Peyer's patch (tissue), 4 donors: Measurements from ENCODE around the gene TOM1L2. TPM values are rescaled to one million over a fixed set of nuclear protein-coding genes. Genes with fewer than 3 reads are reported as not detected.

Source experiments
- DNase-seq, 3 donors: peaks; one replicate each; pipeline ENCODE4 v3.0.0-alpha.2; 2017 to 2019
- H3K27ac ChIP-seq, 4 donors: fragments of 200-600 bp; sonication (generic); one replicate each; pipeline ENCODE4 v1.5.1; 2016 to 2019
- H3K27me3 ChIP-seq, 2 donors: fragments of 200-600 bp; sonication (generic); one replicate each; pipeline ENCODE4 v1.5.1; 2019
- H3K36me3 ChIP-seq, 3 donors: fragments of 200-600 bp; sonication (generic); one replicate each; pipeline ENCODE4 v1.5.1; 2016 to 2019
- H3K4me1 ChIP-seq, 4 donors: fragments of 200-600 bp; sonication (generic); one replicate each; pipeline ENCODE4 v1.5.1; 2016 to 2019
- H3K4me3 ChIP-seq, 4 donors: fragments of 200-600 bp; sonication (generic); 1 replicate in 3 of 4; 2 replicates in 1 of 4; pipeline ENCODE4 v1.5.1; 2016 to 2019; ENCODE audit warnings: mild to moderate bottlenecking in 1 of 4
- H3K9me3 ChIP-seq, 4 donors: fragments of 200-600 bp; sonication (generic); one replicate each; pipeline ENCODE4 v1.5.1; 2016 to 2019; ENCODE audit warnings: mild to moderate bottlenecking in 1 of 4
- CTCF ChIP-seq, 6 experiments: fragments of 450-650 bp in 4 of 6; fragments of 200-600 bp in 2 of 6; sonication (generic) in 1 of 6; IDR thresholded peaks; one replicate each; pipeline ENCODE4 v1.5.1; 2017 to 2019; ENCODE audit warnings: antibody characterized with exemption in 6 of 6, mild to moderate bottlenecking in 3 of 6, moderate library complexity in 1 of 6
- POLR2A ChIP-seq, 2 donors: fragments of 450-650 bp; IDR thresholded peaks; one replicate each; pipeline ENCODE4 v1.5.1; 2017; ENCODE audit warnings: antibody characterized with exemption in 2 of 2, mild to moderate bottlenecking in 2 of 2, moderate library complexity in 2 of 2
- total RNA-seq, 4 donors: library from RNA; depleted of rRNA; stranded (reverse); fragments of >200 nt; gene quantifications; one replicate each; pipeline ENCODE4 v1.1.0, GENCODE V29; 2016

TOM1L2 gene
- total RNA-seq, 4 donors from 2014 or later = 49.5 to 74.8 (median 62.7) TPM

GRCh38 chr17:17978481-17979424 is 6.6 kb upstream of the TOM1L2 start:
- H3K4me1 ChIP-seq = no peaks in the 10 kb centered on the region
- H3K9me3 ChIP-seq = no peaks in the 10 kb centered on the region
- H3K4me3 ChIP-seq = no peak overlapping the region
- no peak overlapping the region for H3K27ac ChIP-seq
- no peak for DNase-seq
- no peaks in the 10 kb centered on the region for H3K36me3 ChIP-seq
- TF ChIP-seq POLR2A (IDR thresholded peaks at IDR 0.05) (no peak), CTCF (IDR thresholded peaks at IDR 0.05) (no peak)
- H3K27me3 ChIP-seq = no peaks in the 10 kb centered on the region

- no peaks in the 10 kb centered on the region for H3K27me3 ChIP-seq
- no peaks in the 10 kb centered on the region for H3K36me3 ChIP-seq
- no peak overlapping the region for H3K4me3 ChIP-seq
- DNase-seq = no peak
- no peak overlapping the region for H3K27ac ChIP-seq
- no peaks in the 10 kb centered on the region for H3K9me3 ChIP-seq
- TF ChIP-seq CTCF (IDR thresholded peaks at IDR 0.05) (no peak), POLR2A (IDR thresholded peaks at IDR 0.05) (no peak)
- peaks cover 0 to 6% (median 0%) of the 10 kb centered on the region in 4 donors for H3K4me1 ChIP-seq
These were observed 4.9 kb upstream of the TOM1L2 start for GRCh38 chr17:17976931-17977570.

- TF ChIP-seq POLR2A (IDR thresholded peaks at IDR 0.05) = no peak
- H3K4me1 ChIP-seq = peaks cover 0 to 14% (median 4%) of the 10 kb centered on the region in 4 donors
- no peak overlapping the region for H3K4me3 ChIP-seq
- no peak overlapping the region for H3K27ac ChIP-seq
- no peaks in the 10 kb centered on the region for H3K27me3 ChIP-seq
- no peaks in the 10 kb centered on the region for H3K9me3 ChIP-seq
- no peak for DNase-seq
- no peaks in the 10 kb centered on the region for H3K36me3 ChIP-seq
These were observed 3.2 kb upstream of the TOM1L2 start for GRCh38 chr17:17975436-17975835.

- peak overlapping the region; percentile 24 to 97 (median 52) for H3K4me3 ChIP-seq
- H3K27ac ChIP-seq = peak overlapping the region in 1 of 4 donors; percentile 29
- TF ChIP-seq CTCF (IDR thresholded peaks at IDR 0.05) = no peak
- TF ChIP-seq POLR2A (IDR thresholded peaks at IDR 0.05) = no peak
These were observed 703 bp upstream of the TOM1L2 start for GRCh38 chr17:17972952-17973254.

GRCh38 chr17:17971431-17972125 is 622 bp downstream of the TOM1L2 start:
- Histone ChIP-seq H3K9me3 (no peaks in the 10 kb centered on the region), H3K27ac (peak overlapping the region; percentile 83 to 89 (median 88)), H3K4me1 (peaks cover 0 to 14% (median 4%) of the 10 kb centered on the region in 4 donors), H3K4me3 (peak overlapping the region; percentile 65 to 97 (median 74)), H3K36me3 (no peaks in the 10 kb centered on the region), H3K27me3 (no peaks in the 10 kb centered on the region)
- DNase-seq = peak in 1 of 3 donors; percentile 59
- TF ChIP-seq POLR2A (IDR thresholded peaks at IDR 0.05) = no peak

More at GRCh38 chr17:17972952-17973254, 703 bp upstream of the TOM1L2 start:
- Histone ChIP-seq H3K9me3 (no peaks in the 10 kb centered on the region), H3K36me3 (no peaks in the 10 kb centered on the region), H3K4me1 (peaks cover 0 to 14% (median 4%) of the 10 kb centered on the region in 4 donors), H3K27me3 (no peaks in the 10 kb centered on the region)
- DNase-seq = no peak

- no peaks in the 10 kb centered on the region for H3K36me3 ChIP-seq
- no peaks in the 10 kb centered on the region for H3K27me3 ChIP-seq
- TF ChIP-seq POLR2A (IDR thresholded peaks at IDR 0.05) = no peak
- no peak for TF ChIP-seq CTCF (IDR thresholded peaks at IDR 0.05)
- no peak for DNase-seq
- peaks cover 0 to 14% (median 4%) of the 10 kb centered on the region in 4 donors for H3K4me1 ChIP-seq
- no peaks in the 10 kb centered on the region for H3K9me3 ChIP-seq
- H3K4me3 ChIP-seq = peak overlapping the region in 2 of 4 donors; percentile 70 to 78
- H3K27ac ChIP-seq = peak overlapping the region in 1 of 4 donors; percentile 89
These were observed 1.3 kb downstream of the TOM1L2 start for GRCh38 chr17:17970699-17971430.
